A673 (cell line): ENCODE results near the gene DNPH1. TPM values are rescaled to one million over a fixed set of nuclear protein-coding genes. Genes with fewer than 3 reads are reported as not detected.

Source experiments
- BruUV-seq: library from RNA; stranded (reverse); fragments of 400-500 nt; replicated peaks from 2 replicates; lab custom pipeline; 2021; lab: Mats Ljungman, UMichigan
- CTCF ChIA-PET: fragments of 300-600 bp; sonication (Branson Sonifier 250); formaldehyde crosslinking; loops from one replicate; lab custom pipeline; 2022; ENCODE audit warnings: antibody characterized with exemption; lab: Charles Lee
- POLR2A ChIA-PET: fragments of 300-600 bp; sonication (Branson Sonifier 250); formaldehyde crosslinking; loops from one replicate; lab custom pipeline; 2022; ENCODE audit warnings: antibody characterized with exemption; ENCODE audit not compliant: low non-redundant PET; lab: Charles Lee
- DNase-seq: peaks from one replicate; pipeline ENCODE4 v3.0.0-alpha.2; 2015; ENCODE audit warnings: low spot score
- H3K27ac ChIP-seq: fragments of 200-600 bp; sonication (generic); 2 replicates; pipeline ENCODE4 v1.5.1; 2016; ENCODE audit warnings: mixed run types, low read depth, mild to moderate bottlenecking, mixed read lengths, antibody characterized with exemption, low read length; ENCODE audit not compliant: poor library complexity, severe bottlenecking
- H3K27me3 ChIP-seq: fragments of 200-600 bp; sonication (generic); replicated peaks from 2 replicates; pipeline ENCODE4 v1.6.1; 2017; ENCODE audit warnings: mixed run types, low read depth, mild to moderate bottlenecking, mixed read lengths, antibody characterized with exemption, low read length; ENCODE audit not compliant: insufficient read depth, poor library complexity
- H3K36me3 ChIP-seq: fragments of 200-600 bp; sonication (generic); 2 replicates; pipeline ENCODE4 v1.6.1; 2016; ENCODE audit warnings: mixed run types, mild to moderate bottlenecking, mixed read lengths, antibody characterized with exemption, low read length; ENCODE audit not compliant: insufficient read depth, poor library complexity, severe bottlenecking
- H3K4me1 ChIP-seq: fragments of 200-600 bp; sonication (generic); 2 replicates; pipeline ENCODE4 v1.6.1; 2017; ENCODE audit warnings: mixed run types, mild to moderate bottlenecking, mixed read lengths, antibody characterized with exemption, low read length; ENCODE audit not compliant: insufficient read depth, poor library complexity, severe bottlenecking
- H3K4me3 ChIP-seq: fragments of 200-600 bp; sonication (generic); 2 replicates; pipeline ENCODE4 v1.5.1; 2016; ENCODE audit warnings: low read depth, mixed run types, mild to moderate bottlenecking, mixed read lengths, low read length; ENCODE audit not compliant: poor library complexity, severe bottlenecking
- H3K9me3 ChIP-seq: fragments of 200-600 bp; sonication (generic); 2 replicates; pipeline ENCODE4 v1.6.1; 2016; ENCODE audit warnings: mixed run types, low read depth, mild to moderate bottlenecking, mixed read lengths, antibody characterized with exemption, low read length; ENCODE audit not compliant: poor library complexity, severe bottlenecking
- EZH2 ChIP-seq: fragments of 200-600 bp; sonication (generic); IDR thresholded peaks from 2 replicates; pipeline ENCODE4 v1.6.1; 2017; ENCODE audit warnings: borderline replicate concordance, low read depth, mild to moderate bottlenecking, mixed read lengths, antibody characterized with exemption, low read length; ENCODE audit not compliant: poor library complexity, severe bottlenecking
- intact Hi-C: fragments of 100-400 bp; cut with micrococcal nuclease; formaldehyde crosslinking; loops from one replicate; pipeline ENCODE4 v1.10.0; 2022; ENCODE audit not compliant: unreplicated experiment
- total RNA-seq: library from RNA; stranded (reverse); gene quantifications from 2 replicates; pipeline ENCODE4 v1.2.3, GENCODE V29; 2021
- TF ChIP-seq, protein P1 (sequence below): fragments of 300-800, 200-600 bp; sonication (generic); conservative IDR thresholded peaks from 2 replicates; pipeline ENCODE4 v1.5.1; 2017; ENCODE audit warnings: low read depth, mild to moderate bottlenecking, antibody characterized with exemption, low read length, moderate library complexity, mixed read lengths

DNPH1 gene
- total RNA-seq, 1 experiment from 2014 or later, result 55.1 TPM

DNA sequence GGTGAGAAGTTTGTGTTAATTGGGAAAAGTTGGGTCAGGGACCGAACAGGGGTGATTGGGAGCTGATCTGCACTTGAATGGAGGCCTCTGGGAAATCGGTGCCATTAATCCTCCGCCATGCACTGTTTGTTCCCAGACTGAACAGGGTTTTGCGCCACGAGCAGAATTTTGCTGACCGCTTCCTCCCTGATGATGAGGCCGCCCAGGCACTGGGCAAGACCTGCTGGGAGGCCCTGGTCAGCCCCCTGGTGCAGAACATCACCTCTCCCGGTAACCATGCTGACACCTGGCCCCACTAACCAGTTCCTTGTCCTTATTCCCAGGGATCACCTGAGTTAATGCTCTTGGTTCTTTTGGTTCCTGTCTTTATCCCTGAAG is 25.6 kb downstream of the DNPH1 start:
- TF ChIP-seq, protein P1, sequence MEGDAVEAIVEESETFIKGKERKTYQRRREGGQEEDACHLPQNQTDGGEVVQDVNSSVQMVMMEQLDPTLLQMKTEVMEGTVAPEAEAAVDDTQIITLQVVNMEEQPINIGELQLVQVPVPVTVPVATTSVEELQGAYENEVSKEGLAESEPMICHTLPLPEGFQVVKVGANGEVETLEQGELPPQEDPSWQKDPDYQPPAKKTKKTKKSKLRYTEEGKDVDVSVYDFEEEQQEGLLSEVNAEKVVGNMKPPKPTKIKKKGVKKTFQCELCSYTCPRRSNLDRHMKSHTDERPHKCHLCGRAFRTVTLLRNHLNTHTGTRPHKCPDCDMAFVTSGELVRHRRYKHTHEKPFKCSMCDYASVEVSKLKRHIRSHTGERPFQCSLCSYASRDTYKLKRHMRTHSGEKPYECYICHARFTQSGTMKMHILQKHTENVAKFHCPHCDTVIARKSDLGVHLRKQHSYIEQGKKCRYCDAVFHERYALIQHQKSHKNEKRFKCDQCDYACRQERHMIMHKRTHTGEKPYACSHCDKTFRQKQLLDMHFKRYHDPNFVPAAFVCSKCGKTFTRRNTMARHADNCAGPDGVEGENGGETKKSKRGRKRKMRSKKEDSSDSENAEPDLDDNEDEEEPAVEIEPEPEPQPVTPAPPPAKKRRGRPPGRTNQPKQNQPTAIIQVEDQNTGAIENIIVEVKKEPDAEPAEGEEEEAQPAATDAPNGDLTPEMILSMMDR, result no peak
- no peak for TF ChIP-seq EZH2
- no TSS peak for BruUV-seq
- Histone ChIP-seq H3K36me3 (no peaks in the 10 kb centered on the region), H3K27ac (no peak overlapping the region), H3K9me3 (no peaks in the 10 kb centered on the region), H3K4me3 (no peak overlapping the region), H3K4me1 (no peaks in the 10 kb centered on the region), H3K27me3 (no peaks in the 10 kb centered on the region)
- DNase-seq, result no peak
- intact Hi-C loops, result no loop called here
- CTCF ChIA-PET, result no interaction called here
- POLR2A ChIA-PET, result no interaction called here

DNA sequence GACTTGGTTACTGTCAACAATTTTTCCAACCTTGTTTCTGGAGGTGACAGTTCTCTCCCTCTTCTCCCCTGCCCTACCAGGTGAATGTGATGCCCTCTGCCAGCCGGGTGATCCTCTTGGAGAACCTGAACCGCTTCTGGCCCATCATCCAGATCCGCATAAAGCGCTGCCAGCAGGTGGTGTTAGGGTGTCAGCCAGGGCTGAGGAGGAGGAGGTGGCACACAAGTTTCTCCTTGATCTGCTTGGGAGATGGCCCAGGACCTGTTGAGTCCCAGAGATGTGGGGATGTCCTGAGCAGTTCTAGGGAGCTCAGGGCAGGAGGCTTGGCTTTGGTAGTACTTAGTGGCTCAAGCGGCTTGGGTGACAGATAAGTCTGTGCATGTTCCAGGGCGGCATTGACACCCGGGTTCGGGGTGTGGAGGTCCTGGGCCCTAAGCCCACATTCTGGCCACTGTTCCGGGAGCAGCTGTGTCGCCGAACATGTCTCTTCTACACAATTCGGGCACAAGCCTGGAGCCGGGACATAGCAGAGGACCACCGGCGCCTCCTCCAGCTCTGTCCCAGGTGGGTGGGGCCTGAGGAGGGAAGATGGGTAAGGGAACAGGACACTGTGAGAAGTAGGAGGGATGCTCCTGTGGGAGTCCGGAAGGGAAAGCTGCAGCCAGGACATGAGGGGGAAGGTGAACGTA is 26.1 kb downstream of the DNPH1 start:
- Histone ChIP-seq H3K27ac (no peak overlapping the region), H3K4me1 (no peaks in the 10 kb centered on the region), H3K27me3 (no peaks in the 10 kb centered on the region), H3K4me3 (no peak overlapping the region), H3K36me3 (no peaks in the 10 kb centered on the region), H3K9me3 (no peaks in the 10 kb centered on the region)
- CTCF ChIA-PET, result interaction anchor here (0.5 kb wide), 1 partner anchor 166 kb away, joined by 3 read pairs; the partner anchor contains the start of gene ZNF318
- intact Hi-C loops, result no loop called here
- TF ChIP-seq EZH2, result no peak
- TF ChIP-seq, protein P1, result no peak
- no TSS peak for BruUV-seq
- POLR2A ChIA-PET, result no interaction called here
- no peak for DNase-seq

DNA sequence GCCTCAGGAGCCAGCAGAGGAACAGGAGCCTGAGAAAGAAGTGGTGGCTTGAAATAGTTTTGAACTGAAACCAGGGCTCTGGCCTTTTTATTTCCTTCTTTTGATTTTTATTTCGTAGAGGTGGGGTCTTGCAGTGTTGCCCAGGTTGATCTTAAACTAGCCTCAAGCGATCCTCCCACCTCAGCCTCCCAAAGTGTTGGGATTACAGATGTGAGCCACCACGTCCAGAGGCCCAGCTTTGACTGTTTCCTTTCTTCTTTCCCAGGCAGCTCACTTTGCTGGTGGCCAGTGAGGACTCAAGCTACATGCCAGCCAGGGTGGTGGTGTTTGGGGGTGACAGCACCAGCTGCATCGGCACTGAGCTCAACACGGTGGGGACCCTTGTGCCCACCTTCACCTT is 26.8 kb downstream of the DNPH1 start:
- H3K4me1 ChIP-seq, result no peaks in the 10 kb centered on the region
- no TSS peak for BruUV-seq
- TF ChIP-seq, protein P1, result no peak
- TF ChIP-seq EZH2, result no peak
- ChIA-PET CTCF (interaction anchor here (0.5 kb wide), 1 partner anchor 167 kb away, joined by 3 read pairs; the partner anchor contains the start of gene ZNF318), POLR2A (no interaction called here)
- no peak overlapping the region for H3K27ac ChIP-seq
- DNase-seq, result no peak
- H3K36me3 ChIP-seq, result no peaks in the 10 kb centered on the region
- H3K4me3 ChIP-seq, result no peak overlapping the region
- no peaks in the 10 kb centered on the region for H3K9me3 ChIP-seq
- intact Hi-C loops, result no loop called here
- no peaks in the 10 kb centered on the region for H3K27me3 ChIP-seq
